Peyer's patch (tissue), 4 donors: ENCODE measurements around the gene PNLIPRP2.

Source experiments
- POLR2A ChIP-seq, 2 donors: fragments of 450-650 bp; IDR thresholded peaks; one replicate each; pipeline ENCODE4 v1.5.1; 2017; ENCODE audit warnings: antibody characterized with exemption in 2 of 2, mild to moderate bottlenecking in 2 of 2, moderate library complexity in 2 of 2
- TF ChIP-seq, protein P1 (sequence below), 6 experiments: fragments of 450-650 bp in 4 of 6; fragments of 200-600 bp in 2 of 6; sonication (generic) in 1 of 6; IDR thresholded peaks; one replicate each; pipeline ENCODE4 v1.5.1; 2017 to 2019; ENCODE audit warnings: antibody characterized with exemption in 6 of 6, mild to moderate bottlenecking in 3 of 6, moderate library complexity in 1 of 6

DNA sequence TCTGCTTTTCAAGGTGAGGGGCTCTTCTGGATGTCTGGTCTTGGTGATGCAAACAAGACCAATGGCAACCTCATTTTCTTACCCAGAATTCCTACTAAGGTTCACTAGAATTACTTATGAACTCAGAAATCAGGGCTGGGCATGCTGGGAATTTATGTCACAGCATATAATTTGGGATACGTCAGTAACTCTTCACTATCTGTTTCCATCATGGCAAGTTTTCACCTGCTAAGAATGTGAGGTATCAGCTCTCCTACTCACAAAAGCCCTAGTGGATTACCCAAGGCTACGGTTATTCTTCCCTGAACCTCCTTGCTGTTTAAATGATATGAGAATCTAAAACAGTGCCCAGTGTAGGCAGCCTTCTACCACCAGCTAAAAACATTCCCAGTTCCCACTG is 53.1 kb downstream of the PNLIPRP2 start:
- TF ChIP-seq, protein P1, sequence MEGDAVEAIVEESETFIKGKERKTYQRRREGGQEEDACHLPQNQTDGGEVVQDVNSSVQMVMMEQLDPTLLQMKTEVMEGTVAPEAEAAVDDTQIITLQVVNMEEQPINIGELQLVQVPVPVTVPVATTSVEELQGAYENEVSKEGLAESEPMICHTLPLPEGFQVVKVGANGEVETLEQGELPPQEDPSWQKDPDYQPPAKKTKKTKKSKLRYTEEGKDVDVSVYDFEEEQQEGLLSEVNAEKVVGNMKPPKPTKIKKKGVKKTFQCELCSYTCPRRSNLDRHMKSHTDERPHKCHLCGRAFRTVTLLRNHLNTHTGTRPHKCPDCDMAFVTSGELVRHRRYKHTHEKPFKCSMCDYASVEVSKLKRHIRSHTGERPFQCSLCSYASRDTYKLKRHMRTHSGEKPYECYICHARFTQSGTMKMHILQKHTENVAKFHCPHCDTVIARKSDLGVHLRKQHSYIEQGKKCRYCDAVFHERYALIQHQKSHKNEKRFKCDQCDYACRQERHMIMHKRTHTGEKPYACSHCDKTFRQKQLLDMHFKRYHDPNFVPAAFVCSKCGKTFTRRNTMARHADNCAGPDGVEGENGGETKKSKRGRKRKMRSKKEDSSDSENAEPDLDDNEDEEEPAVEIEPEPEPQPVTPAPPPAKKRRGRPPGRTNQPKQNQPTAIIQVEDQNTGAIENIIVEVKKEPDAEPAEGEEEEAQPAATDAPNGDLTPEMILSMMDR (IDR thresholded peaks at IDR 0.05) = no peak
- no peak for TF ChIP-seq POLR2A (IDR thresholded peaks at IDR 0.05)
